HepG2 (cell line): ENCODE measurements around the gene PKIG. TPM values are rescaled to one million over a fixed set of nuclear protein-coding genes. Genes with fewer than 3 reads are reported as not detected.

ENCODE experiments used
- ATAC-seq: fragments of 200-7000 bp; cut with Tn5 transposase; 3 replicates; pipeline ENCODE4 v1.9.1; 2020; ENCODE audit warnings: mild to moderate bottlenecking, moderate library complexity
- BruUV-seq: library from RNA; stranded (reverse); fragments of 400-500 nt; replicated peaks from 2 replicates; lab custom pipeline; 2021; lab: Mats Ljungman, UMichigan
- CTCF ChIA-PET: fragments of 300-600 bp; formaldehyde crosslinking; extraction: SDS; loops from one replicate; lab custom pipeline; 2021; ENCODE audit warnings: low total read pairs, inconsistent platforms, low intra/inter-chr PET ratio; lab: Yijun Ruan, JAX
- POLR2A ChIA-PET: fragments of 350-600 bp; sonication (Branson Sonifier 250); formaldehyde crosslinking; loops from one replicate; lab custom pipeline; 2020; ENCODE audit warnings: antibody characterized with exemption, inconsistent platforms; lab: Yijun Ruan, JAX
- DNase-seq: peaks from one replicate; pipeline ENCODE4 v3.0.0-alpha.2; 2015; ENCODE audit warnings: low spot score
- FAIRE-seq: peaks from 3 replicates; lab custom pipeline; 2011; peaks lifted over from hg19 to GRCh38; lab: Jason Lieb, UNC
- H2AFZ ChIP-seq: one replicate; pipeline ENCODE4 v1.6.1; 2011; ENCODE audit warnings: low read length, inconsistent platforms
- H3K27ac ChIP-seq: fragments of 300-600 bp; 3 replicates; pipeline ENCODE4 v1.8.0; 2011; ENCODE audit warnings: mixed run types, mild to moderate bottlenecking, mixed read lengths, low read length, inconsistent platforms; ENCODE audit not compliant: insufficient read depth; ENCODE audit errors: extremely low read length
- H3K27me3 ChIP-seq, 2 experiments: fragments of 200-600 bp in 1 of 2; 2 replicates in 1 of 2; 3 replicates in 1 of 2; pipeline versions ENCODE4 v1.6.0 to v1.8.0; 2011; ENCODE audit warnings: low read length in 2 of 2, mild to moderate bottlenecking in 2 of 2, moderate library complexity in 2 of 2, inconsistent platforms in 1 of 2; ENCODE audit not compliant: insufficient read depth in 2 of 2, control insufficient read depth in 1 of 2
- H3K36me3 ChIP-seq, 2 experiments: fragments of 200-600 bp in 1 of 2; replicated peaks in 1 of 2; 2 replicates in 1 of 2; 3 replicates in 1 of 2; pipeline versions ENCODE4 v1.5.1 to v1.8.0; 2011; ENCODE audit warnings: low read length in 2 of 2, inconsistent platforms in 1 of 2; ENCODE audit not compliant: insufficient read depth in 2 of 2, control insufficient read depth in 1 of 2
- H3K4me1 ChIP-seq: 2 replicates; pipeline ENCODE4 v1.5.1; 2012; ENCODE audit warnings: low read length, inconsistent platforms; ENCODE audit not compliant: insufficient read depth
- H3K4me2 ChIP-seq: 2 replicates; pipeline ENCODE4 v1.6.0; 2011; ENCODE audit warnings: low read depth, low read length, inconsistent platforms
- H3K4me3 ChIP-seq, 3 experiments: fragments of 200-600 bp in 1 of 3; sonication (generic), shearing (Covaris generic) in 1 of 3; replicated peaks in 1 of 3; 2 replicates each; pipeline ENCODE4 v1.5.1; 2011 to 2016; ENCODE audit warnings: low read length in 3 of 3, inconsistent platforms in 2 of 3, low read depth in 2 of 3, mild to moderate bottlenecking in 2 of 3, control low read depth in 1 of 3, mixed read lengths in 1 of 3; ENCODE audit not compliant: insufficient read depth in 1 of 3
- H3K79me2 ChIP-seq: one replicate; pipeline ENCODE4 v1.6.1; 2011; ENCODE audit warnings: low read length, inconsistent platforms; ENCODE audit not compliant: insufficient read depth
- H3K9ac ChIP-seq: 2 replicates; pipeline ENCODE4 v1.6.0; 2011; ENCODE audit warnings: mild to moderate bottlenecking, low read depth, low read length, inconsistent platforms; ENCODE audit not compliant: insufficient read depth
- H3K9me3 ChIP-seq: 2 replicates; pipeline ENCODE4 v1.5.1; 2012; ENCODE audit warnings: mild to moderate bottlenecking, low read length
- H4K20me1 ChIP-seq: 2 replicates; pipeline ENCODE4 v1.6.0; 2011; ENCODE audit warnings: inconsistent platforms, mild to moderate bottlenecking, low read length, moderate library complexity; ENCODE audit not compliant: insufficient read depth
- KLF6 ChIP-seq: IDR thresholded peaks from 2 replicates; pipeline ENCODE4 v1.8.0; 2016; ENCODE audit warnings: missing biosample characterization, missing genetic modification reagents
- NFIC ChIP-seq: IDR thresholded peaks from 2 replicates; pipeline ENCODE4 v1.6.1; 2012; ENCODE audit warnings: mild to moderate bottlenecking, low read length, inconsistent platforms
- NR2F1 ChIP-seq, 2 experiments: fragments of 450-650 bp in 1 of 2; formaldehyde crosslinking in 1 of 2; IDR thresholded peaks; 2 replicates each; pipeline versions ENCODE4 v1.5.0 to v1.6.1; 2016 to 2020; ENCODE audit warnings: mild to moderate bottlenecking in 1 of 2, missing compliant biosample characterization in 1 of 2, missing genetic modification reagents in 1 of 2, moderate library complexity in 1 of 2
- NR2F2 ChIP-seq: IDR thresholded peaks from 2 replicates; pipeline ENCODE4 v1.6.1; 2012; ENCODE audit warnings: low read depth, inconsistent platforms, borderline replicate concordance
- PAXIP1 ChIP-seq: sonication (generic); formaldehyde crosslinking; conservative IDR thresholded peaks from 2 replicates; pipeline ENCODE4 v1.4.0; 2020; ENCODE audit warnings: mild to moderate bottlenecking, missing genetic modification reagents, moderate library complexity
- PRDM10 ChIP-seq: sonication (generic); formaldehyde crosslinking; IDR thresholded peaks from 2 replicates; pipeline ENCODE4 v1.4.0; 2020; ENCODE audit warnings: low read depth, missing genetic modification reagents
- SMARCE1 ChIP-seq: fragments of 450-650 bp; IDR thresholded peaks from 2 replicates; pipeline ENCODE4 v1.6.1; 2017; ENCODE audit warnings: borderline replicate concordance
- SOX13 ChIP-seq, 3 experiments: fragments of 450-650 bp in 1 of 3; sonication (generic) in 1 of 3; formaldehyde crosslinking in 1 of 3; IDR thresholded peaks in 2 of 3; conservative IDR thresholded peaks in 1 of 3; 2 replicates each; pipeline versions ENCODE4 v1.5.0 to v1.6.1; 2016 to 2020; ENCODE audit warnings: antibody characterized with exemption in 1 of 3, mild to moderate bottlenecking in 1 of 3, missing compliant biosample characterization in 1 of 3, missing genetic modification reagents in 1 of 3, moderate library complexity in 1 of 3
- SOX6 ChIP-seq, 2 experiments: fragments of 450-650 bp in 1 of 2; sonication (generic) in 1 of 2; formaldehyde crosslinking in 1 of 2; IDR thresholded peaks; 2 replicates each; pipeline versions ENCODE4 v1.4.0 to v1.6.1; 2017 to 2020; ENCODE audit warnings: antibody characterized with exemption in 1 of 2, mild to moderate bottlenecking in 1 of 2, missing genetic modification reagents in 1 of 2
- TBX2 ChIP-seq: sonication (generic); formaldehyde crosslinking; IDR thresholded peaks from 2 replicates; pipeline ENCODE4 v1.5.0; 2020; ENCODE audit warnings: missing genetic modification reagents, mild to moderate bottlenecking, borderline replicate concordance
- ZBTB8A ChIP-seq: sonication (generic); formaldehyde crosslinking; IDR thresholded peaks from 2 replicates; pipeline ENCODE4 v1.4.0; 2020; ENCODE audit warnings: mild to moderate bottlenecking, low read depth, missing genetic modification reagents, borderline replicate concordance
- ZFP41 ChIP-seq: sonication (generic); formaldehyde crosslinking; IDR thresholded peaks from 2 replicates; pipeline ENCODE4 v1.4.0; 2020; ENCODE audit warnings: mild to moderate bottlenecking, missing genetic modification reagents, borderline replicate concordance
- ZNF326 ChIP-seq: sonication (generic); formaldehyde crosslinking; IDR thresholded peaks from 2 replicates; pipeline ENCODE4 v1.4.0; 2020; ENCODE audit warnings: missing genetic modification reagents, borderline replicate concordance
- ZNF546 ChIP-seq: sonication (generic); formaldehyde crosslinking; conservative IDR thresholded peaks from 2 replicates; pipeline ENCODE4 v1.8.1; 2023; ENCODE audit warnings: mild to moderate bottlenecking, missing genetic modification reagents
- ZNF597 ChIP-seq: sonication (generic); formaldehyde crosslinking; IDR thresholded peaks from 2 replicates; pipeline ENCODE4 v1.5.0; 2020; ENCODE audit warnings: missing genetic modification reagents
- WGBS: methylation state at CpG from one replicate; pipeline ENCODE4 v1.1.6; 2017; ENCODE audit warnings: low lambda C conversion rate; 5-methylcytosine and 5-hydroxymethylcytosine counted together
- in situ Hi-C: cut with HindIII; loops from 2 replicates; pipeline ENCODE4 v1.10.0; 2017; ENCODE audit warnings: low pct_unique_long_range_greater_than_20kb; ENCODE audit not compliant: extremely low pct_ligation_motif_present
- intact Hi-C: fragments of 100-400 bp; cut with micrococcal nuclease; formaldehyde crosslinking; loops from one replicate; pipeline ENCODE4 v1.10.0; 2022; ENCODE audit not compliant: unreplicated experiment
- polyA plus RNA-seq, 8 experiments: library from polyadenylated mRNA; depleted of rRNA in 3 of 8; stranded (reverse) in 7 of 8; unstranded in 1 of 8; fragments of >200 nt; fragmentation: Illumina TruSeq in 4 of 8; extraction: Trizol in 4 of 8; gene quantifications; 2 replicates each; pipeline versions ENCODE4 v1.2.1 to v1.2.3, GENCODE V29; 2011 to 2016; ENCODE audit warnings: low read depth in 4 of 8, missing spikeins in 1 of 8, mixed read lengths in 1 of 8; ENCODE audit not compliant: insufficient read depth in 1 of 8
- total RNA-seq, 5 experiments: library from RNA; depleted of rRNA; stranded (reverse); fragments of >200 nt; fragmentation: Illumina TruSeq; extraction: Trizol; gene quantifications; 2 replicates each; pipeline ENCODE4 v1.2.3, GENCODE V29; 2016; ENCODE audit warnings: low read depth in 1 of 5

The PKIG gene
- total and polyA plus RNA-seq, 2 of the 13 experiments (the other 11 are each of a cell fraction or from before 2014, with no cell fraction given): 30.8 to 44.5 TPM

- WGBS: 6% methylated on average over 1 of the region's 1 CpG
- Histone ChIP-seq H3K4me1 (peaks cover 25% of the 10 kb centered on the region), H3K4me3 (no peak overlapping the region), H3K9ac (no peak overlapping the region; the same call in 1 of the 2 replicates), H3K4me2 (peak overlapping the region; percentile 25), H3K79me2 (no peaks in the 10 kb centered on the region), H2AFZ (no peak overlapping the region), H3K27me3 (no peaks in the 10 kb centered on the region), H3K36me3 (no peaks in the 10 kb centered on the region), H3K9me3 (no peaks in the 10 kb centered on the region), H4K20me1 (no peaks in the 10 kb centered on the region), H3K27ac (peak overlapping the region; percentile 3)
- BruUV-seq: no TSS peak
- peak; percentile 25 for ATAC-seq
- in situ Hi-C loops: no loop called here
- CTCF ChIA-PET: no interaction called here
- DNase-seq: no peak
- intact Hi-C loops: no loop called here
- POLR2A ChIA-PET: interaction anchor here (0.9 kb wide), 1 partner anchor 80 kb away, joined by 3 read pairs; the partner anchor contains the start of gene SERINC3
- no peak for FAIRE-seq
- TF ChIP-seq ZNF597 (CRISPR knock-in tag) (no peak), ZFP41 (CRISPR knock-in tag) (no peak), TBX2 (CRISPR knock-in tag) (0 out of 2 replicates have a peak, but pooled peaks have one; percentile 23), KLF6 (CRISPR knock-in tag) (no peak), NR2F1 (CRISPR knock-in tag; IDR thresholded peaks at IDR 0.05) (peak in 1 of 2 experiments; percentile 36; a peak in 1 of 4 replicates), SOX6 (IDR thresholded peaks at IDR 0.05) (no peak), SOX6 (CRISPR knock-in tag; IDR thresholded peaks at IDR 0.05) (peak; percentile 30; the same call in 1 of the 2 replicates), PAXIP1 (peak; percentile 45), ZNF326 (CRISPR knock-in tag) (no peak), SMARCE1 (no peak), ZBTB8A (CRISPR knock-in tag) (no peak), NR2F2 (0 out of 2 replicates have a peak, but pooled peaks have one; percentile 22), ZNF546 (CRISPR knock-in tag) (no peak), SOX13 (IDR thresholded peaks at IDR 0.05) (no peak), SOX13 (CRISPR knock-in tag; conservative IDR thresholded peaks at IDR 0.05 in 1 of 2, IDR thresholded peaks at IDR 0.05 in 1 of 2) (peak in 1 of 2 experiments; percentile 19; a peak in 1 of 4 replicates), PRDM10 (peak; percentile 30; the same call in 1 of the 2 replicates), NFIC (0 out of 2 replicates have a peak, but pooled peaks have one; percentile 32)
Observed at GRCh38 chr20:44601801-44602204, 19.4 kb downstream of the PKIG start.
